Amniotic epithelial cell (primary cell): ENCODE results near the gene CLASRP.
A peak's percentile ranks its signal among the peaks of the same experiment; 100 is the strongest.

Experiments
- DNase-seq: peaks from one replicate; pipeline ENCODE4 v3.0.0-alpha.2; 2010; ENCODE audit warnings: low read depth

The CLASRP gene

DNA sequence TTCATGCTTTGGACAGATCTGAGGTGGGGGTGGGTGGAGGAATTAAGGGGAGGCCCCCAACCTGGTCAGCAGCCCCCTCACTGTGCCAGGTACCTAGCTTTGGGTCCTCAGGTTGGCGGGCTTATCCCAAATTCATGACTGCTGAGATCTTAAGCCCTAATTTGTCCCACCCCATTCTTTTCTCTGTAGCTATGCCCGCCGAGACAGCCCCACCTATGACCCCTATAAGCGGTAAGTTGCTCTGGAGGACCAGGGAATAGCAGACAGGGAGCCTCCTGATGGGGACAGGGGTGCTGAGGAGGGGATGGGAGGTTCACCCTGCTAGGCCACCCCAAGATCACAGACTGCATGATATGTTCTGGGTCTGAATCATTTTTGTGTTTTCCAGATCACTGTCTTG, 23.1 kb downstream of the CLASRP start:
- no peak for DNase-seq

DNA sequence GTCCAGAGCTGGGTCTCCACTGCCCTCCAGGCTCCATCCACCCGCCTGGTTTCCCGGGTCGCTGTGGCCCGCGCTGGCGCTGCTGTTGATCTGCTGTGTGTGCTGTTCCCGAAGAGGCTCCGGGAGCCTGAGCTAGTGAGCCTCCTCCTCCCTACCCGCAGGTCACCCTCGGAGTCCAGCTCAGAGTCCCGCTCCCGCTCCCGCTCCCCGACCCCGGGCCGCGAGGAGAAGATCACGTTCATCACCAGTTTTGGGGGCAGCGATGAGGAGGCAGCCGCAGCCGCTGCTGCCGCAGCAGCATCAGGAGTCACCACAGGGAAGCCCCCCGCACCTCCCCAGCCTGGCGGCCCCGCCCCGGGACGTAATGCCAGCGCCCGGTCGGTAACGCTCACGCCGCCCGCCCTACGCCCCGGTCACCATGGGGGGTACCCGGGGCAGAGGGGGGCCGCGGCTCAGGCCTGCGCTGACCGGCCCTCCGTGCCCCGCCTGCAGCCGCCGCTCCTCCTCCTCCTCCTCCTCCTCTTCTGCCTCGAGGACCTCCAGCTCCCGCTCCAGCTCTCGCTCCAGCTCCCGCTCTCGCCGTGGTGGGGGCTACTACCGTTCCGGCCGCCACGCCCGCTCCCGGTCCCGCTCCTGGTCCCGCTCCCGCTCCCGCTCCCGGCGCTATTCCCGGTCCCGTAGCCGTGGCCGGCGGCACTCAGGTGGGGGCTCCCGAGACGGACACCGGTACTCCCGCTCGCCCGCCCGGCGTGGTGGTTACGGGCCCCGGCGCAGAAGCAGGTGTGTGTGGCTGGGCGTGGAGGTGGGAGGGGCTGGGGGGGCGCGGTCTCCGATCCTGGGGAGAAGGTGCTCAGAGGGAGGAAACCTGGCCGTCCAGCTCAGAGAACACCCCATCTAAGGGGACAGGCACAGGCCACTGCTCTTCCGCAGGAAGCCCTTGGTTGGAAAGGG, 25.3 kb downstream of the CLASRP start:
- no peak for DNase-seq

DNA sequence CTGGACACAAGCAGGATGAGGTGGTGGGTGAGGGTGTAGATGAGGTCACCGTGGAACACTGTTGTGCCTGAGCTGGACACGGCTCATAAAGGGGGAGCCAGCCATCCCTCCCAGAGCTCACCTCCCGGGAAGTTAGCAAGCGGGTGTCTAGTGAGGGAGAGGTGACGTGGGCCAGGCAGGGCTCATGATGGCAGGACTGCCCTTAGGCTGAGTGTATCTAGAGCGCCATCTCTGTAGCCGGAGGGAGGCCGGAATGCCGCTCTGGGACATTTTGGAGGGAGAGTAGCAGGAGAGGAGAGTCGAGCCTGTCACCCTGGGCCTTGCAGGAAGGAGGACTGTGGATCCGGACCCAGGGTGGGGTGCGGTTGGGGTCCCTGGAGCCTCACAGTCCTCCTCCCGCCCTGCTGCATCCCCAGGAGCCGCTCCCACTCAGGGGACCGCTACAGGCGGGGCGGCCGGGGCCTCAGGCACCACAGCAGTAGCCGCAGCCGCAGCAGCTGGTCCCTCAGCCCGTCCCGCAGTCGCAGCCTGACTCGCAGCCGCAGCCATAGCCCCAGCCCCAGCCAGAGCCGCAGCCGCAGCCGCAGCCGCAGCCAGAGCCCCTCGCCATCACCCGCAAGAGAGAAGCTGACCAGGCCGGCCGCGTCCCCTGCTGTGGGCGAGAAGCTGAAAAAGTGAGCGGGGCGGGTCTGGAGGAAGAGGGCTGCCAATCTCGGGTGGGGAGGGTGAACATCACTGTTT, 28.2 kb downstream of the CLASRP start:
- no peak for DNase-seq

DNA sequence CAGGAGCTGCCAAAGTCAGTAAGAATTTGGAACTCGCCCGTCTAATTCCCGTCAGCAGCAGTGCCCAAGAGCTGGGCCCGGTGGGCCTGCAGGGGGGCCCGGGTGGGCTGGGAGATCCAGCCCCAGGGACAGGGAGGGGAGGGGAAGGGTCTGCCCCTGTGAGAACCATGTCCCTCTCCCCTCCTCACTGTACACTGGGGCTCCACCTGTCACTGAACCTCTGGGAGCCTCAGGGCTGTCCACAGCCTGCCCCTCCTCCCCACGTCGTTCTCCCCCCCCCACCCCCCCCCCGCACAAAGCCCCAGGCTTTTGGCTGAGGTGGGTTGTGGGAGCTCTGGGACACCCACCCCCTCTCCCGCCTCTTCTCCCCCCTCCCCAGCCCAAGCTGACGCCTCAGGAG, 29.2 kb downstream of the CLASRP start:
- DNase-seq, result no peak

DNA sequence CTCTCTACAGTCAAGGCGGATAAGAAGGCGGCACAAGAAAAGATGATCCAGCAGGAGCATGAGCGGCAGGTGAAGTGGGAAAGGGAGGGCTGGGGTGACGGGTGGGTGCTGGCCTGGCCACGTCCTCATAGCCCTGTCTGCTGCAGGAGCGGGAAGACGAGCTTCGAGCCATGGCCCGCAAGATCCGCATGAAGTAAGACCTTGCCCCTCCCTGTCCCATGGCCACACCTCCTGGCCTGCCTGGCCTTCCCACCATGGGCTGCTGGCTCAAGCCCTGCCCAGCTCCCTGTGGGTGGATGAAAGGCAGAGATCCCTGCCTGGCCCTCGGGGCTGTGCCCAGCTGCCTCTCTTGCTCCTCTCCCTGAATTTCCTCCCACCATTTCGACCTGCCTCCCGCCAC, 30.2 kb downstream of the CLASRP start:
- DNase-seq, result peak; percentile 65

DNA sequence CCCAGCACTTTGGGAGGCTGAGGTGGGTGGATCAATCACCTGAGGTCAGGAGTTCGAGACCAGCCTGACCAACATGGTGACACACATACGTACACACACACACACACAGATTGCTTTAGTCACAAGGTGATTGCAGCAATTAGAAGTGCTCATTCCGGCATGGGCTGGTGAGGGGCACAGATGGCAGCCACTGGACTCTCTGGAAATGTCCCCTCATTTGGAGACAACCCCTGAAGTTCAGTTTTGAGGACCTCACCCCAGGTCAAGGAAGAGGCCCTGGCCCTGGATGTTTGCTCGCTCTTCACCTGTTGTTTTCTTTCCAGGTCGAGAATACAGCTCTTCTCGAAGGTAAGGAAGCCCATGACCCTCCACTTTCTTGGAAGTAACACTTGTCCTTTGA, 31.4 kb downstream of the CLASRP start:
- no peak for DNase-seq

DNA sequence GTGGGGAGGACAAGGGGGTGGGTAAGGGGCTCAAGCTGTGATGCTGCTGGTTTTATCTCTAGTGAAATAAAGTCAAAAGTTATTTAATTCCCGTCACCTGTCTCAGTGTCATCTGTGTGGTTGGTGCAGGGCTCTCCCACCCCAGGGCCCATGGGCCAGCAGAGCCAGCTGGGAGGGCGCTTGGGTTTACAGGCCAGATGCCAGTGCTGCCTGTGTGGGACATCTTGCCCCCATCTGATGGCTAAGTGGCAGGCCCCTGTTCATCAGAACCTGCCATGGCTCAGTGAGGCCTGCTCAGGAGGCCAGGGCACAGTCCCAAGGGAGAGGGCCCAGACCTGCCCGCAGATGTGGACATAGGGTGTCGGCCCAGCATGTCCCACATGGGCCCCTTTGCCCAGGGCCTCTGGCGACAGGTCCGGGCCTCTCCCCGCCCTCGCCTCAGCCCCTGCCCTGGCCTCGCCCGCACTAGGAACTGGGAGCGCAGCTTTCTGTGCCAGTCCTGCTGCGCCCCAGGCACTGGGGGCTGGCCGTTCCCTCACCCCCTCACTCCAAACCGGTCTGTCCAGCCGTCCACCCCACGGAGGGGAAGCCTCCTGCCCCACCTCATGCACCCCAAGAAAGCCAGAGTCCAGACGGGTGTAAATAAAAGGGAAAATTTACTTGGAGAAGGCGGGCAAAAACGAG, 32.2 kb downstream of the CLASRP start:
- no peak for DNase-seq

DNA sequence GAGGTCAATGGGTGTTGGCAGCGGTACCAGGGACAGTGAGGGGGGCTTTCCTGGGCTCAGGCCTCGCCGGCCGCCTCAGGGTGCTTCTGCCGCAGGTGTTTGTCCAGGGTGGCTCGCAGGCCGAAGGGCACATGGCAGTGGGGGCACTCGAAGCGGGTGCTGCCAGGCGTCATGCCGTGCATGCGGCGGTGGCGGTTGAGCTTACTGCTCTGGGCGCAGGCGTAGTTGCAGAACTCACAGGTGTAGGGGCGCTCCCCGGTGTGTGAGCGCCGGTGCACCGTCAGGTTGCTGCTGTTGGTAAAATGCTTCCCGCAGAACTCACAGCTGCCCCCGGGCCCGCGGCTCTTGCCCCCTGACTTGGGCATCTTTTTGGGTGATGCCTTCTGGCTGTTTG, 32.7 kb downstream of the CLASRP start:
- no peak for DNase-seq

DNA sequence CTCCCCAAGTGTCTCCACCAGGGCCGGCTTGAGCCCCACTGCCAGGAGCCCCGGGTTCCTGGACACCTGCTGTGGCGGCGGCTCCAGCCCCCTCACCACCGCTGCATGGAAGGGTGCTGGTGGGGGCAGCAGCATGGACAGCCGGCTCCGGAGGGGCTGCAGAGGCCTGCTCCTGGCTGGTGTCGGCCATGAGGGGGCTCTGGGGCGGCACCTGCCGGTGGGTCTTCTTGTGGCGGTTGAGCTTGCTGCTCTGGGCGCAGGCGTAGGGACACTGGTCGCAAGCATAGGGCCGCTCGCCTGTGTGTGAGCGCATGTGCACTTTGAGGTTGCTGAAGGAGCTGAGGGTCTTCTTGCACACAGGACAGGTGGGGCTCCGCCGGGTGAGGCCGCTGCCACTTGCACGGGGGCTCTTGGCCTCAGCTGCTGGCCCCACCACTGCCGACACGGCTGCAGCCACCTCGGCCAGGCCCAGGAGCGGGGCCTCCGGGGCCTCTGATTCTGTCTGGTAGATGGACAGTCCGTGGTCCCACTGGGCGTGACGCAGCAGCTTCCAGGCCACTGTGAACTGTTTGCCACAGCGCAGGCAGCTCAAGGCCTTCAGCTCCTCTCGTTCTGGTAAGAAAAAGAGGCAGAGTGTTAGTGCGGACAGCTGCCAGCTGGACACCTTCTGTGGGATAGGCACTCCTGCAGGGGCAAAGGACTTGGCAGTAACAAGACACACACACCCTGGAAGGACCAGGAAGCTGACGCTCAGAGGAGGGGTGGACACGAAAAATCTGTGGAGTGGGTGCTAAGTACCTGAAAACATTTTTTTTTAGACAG, 33.3 kb downstream of the CLASRP start:
- no peak for DNase-seq

DNA sequence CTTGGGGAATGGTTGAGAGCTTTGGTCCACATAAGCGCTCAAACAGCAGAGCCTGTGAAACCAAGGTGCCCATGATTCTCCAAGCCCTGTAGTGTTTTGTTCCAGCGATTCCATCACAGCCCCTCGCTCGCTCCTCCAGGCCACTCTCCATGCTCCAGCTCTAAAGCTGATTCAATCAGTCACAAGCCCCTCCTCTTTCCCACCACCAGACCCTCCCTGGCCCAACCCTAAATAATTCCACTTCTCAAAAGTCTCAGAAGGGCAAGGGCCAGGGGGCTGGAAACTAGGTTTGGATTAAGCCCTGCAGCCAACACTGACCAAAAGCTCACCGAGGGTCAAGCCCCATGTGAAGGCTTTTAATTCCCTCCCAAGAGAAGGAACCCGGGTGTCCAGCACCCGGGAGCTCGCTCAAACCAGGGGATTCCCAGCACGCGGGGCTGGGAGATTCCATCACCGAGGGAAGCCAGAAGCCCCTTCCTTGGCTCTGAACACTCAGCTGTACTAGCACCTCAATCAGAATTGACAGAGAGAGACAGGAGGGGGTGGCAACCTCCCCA, 36.0 kb downstream of the CLASRP start:
- DNase-seq, result no peak

DNA sequence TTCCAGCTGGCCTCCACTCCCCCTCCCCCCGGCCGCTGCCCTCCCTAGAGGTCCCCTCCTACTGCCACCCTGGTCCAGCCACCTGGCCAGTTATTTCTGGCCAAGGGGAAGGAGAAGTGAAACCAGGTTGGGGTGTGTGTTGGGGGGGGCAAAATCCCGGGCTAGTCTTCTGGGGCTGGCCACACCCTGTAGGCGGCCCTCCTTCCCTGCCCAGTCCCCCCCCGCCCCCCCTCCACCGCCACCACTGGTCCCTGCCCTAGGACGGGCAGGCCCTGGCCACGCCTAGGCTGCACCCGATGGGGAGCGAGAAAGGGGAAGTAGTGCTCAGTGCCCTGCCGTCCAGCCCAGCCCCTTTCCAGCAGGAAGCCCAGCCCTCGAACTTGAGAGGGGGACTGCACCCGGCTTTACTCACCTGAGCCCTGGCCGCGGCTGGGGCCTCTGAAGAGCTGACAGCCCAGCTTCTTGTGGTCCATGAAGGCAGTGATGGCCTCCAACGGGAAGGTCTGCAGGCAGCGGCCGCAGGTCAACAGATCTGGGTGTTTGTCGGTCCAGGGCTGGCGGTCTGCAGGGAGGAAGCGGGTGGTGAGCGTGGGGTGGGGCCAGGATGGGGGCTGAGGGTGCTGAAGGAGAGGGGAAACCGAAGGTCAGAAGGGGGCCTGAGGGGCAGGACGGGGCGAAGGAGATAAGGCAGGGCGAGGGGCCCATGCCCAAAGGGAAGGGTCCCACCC, 36.6 kb downstream of the CLASRP start:
- DNase-seq, result peak; percentile 11

DNA sequence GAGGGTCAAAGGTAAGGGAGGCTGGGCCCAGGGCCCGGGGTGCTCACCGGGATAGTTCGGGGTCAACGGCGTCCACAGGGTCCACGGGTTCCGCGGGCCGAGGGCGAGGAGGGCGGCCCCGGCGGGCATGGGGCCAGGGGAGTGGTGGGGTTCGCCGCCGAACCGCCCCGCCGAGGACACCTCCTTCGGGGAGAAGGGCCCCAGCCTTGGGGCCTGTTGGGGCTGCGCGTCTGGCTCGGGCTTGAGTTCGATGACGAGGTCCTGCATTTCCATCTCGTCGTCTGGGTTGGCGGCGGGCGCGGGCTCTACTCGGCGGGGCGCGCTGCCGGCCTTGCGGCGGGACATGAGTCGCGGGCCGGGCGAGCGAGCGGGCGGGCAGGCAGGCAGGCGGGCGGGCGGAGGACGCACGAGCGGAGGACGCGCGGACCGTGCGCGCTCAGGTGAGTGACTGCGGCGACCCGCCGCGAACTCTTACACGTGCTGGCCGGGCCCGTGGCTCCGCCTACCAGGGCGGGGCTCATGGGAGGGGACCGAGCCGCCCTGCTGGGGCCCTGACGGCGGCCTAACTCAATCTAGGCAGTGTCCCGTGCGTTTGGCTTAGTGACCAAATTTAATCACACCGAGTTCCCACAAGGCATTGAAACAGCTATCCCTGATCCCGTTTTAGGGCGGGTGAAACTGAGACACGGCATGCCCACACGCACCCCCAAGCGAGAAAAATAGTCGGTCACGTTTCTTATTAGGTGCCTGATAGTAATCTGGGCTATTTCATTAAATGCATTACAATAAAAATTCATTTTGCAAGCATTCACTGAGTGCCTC, 37.4 kb downstream of the CLASRP start, which contains the start of gene ZNF296:
Gene ZNF296, minus strand, starts transcription at position 450 of the 822 bp plus-strand sequence. Its CDS starts 105 bp downstream, at position 345.
- no peak for DNase-seq

DNA sequence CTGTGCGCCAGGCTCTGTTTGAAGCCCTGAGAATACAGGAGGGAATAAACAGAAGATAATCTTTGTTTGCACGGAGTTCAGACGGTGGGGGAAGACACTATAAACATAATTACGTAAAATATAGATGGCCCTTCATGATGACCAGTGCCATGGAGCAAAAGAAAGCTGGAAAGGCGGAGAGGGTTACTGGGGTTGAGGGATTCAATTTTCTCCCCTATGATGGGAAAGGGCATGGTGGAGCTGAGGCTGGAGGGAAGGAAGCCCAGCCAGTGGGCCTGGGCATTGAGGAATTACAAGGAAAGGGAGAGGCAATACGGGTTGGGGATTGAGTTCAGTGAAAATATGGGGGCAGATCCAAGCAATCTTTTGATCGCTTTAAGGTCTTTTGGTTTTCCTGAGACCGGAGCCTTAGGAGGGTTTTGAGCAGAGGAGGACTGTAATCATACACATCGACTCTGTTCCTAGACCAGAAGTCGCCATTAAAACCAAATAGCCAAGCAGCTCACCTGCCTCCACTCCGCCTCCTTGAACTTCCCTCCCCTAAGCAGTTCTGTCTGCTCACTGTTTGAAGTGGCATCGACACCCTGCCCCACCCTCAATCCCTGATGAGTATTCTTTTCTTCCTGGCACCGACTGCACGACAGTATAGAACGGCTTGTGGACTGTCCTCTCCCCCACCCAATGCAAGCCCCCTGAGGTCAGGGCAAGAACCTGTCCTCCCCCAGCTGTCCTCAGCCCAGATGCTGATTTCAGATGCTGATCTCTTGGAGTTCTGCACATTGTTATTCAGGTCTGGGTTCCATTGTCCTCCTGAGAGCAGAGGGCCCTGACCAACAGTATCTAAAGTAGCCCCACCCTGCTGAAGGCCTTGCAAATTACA, 38.2 kb downstream of the CLASRP start:
- DNase-seq, result no peak

DNA sequence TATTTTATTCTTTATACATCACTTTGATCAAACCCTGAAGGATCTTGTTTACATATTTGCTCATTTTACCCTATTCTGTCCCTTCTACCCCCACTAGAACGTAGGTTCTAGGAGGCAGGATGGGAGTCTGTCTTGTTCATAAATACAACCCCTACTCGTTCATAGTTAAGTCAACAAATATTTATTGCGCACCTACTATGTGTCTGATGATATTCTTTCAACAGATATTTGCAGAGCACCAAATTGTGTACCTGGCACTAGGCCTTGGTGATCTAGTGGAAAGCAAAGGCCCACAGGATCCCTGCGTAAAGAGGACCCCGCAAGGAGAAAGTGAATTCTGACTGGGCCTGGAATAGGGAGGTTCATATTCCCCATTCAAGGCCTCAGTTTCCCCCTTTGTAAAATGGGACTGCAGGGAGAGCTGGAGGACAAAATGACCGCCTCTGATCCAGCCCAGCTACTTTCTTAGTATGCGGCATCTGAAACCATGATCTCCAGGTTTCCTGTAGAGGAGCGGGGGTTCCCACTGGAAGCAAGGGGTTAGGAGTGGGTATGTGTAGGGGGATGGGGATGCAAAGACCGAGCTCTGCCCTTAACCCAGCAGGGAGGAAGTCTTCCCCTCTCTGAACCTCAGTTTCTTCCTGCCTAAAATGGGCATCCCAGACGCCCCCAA, 39.7 kb downstream of the CLASRP start:
- DNase-seq, result no peak

DNA sequence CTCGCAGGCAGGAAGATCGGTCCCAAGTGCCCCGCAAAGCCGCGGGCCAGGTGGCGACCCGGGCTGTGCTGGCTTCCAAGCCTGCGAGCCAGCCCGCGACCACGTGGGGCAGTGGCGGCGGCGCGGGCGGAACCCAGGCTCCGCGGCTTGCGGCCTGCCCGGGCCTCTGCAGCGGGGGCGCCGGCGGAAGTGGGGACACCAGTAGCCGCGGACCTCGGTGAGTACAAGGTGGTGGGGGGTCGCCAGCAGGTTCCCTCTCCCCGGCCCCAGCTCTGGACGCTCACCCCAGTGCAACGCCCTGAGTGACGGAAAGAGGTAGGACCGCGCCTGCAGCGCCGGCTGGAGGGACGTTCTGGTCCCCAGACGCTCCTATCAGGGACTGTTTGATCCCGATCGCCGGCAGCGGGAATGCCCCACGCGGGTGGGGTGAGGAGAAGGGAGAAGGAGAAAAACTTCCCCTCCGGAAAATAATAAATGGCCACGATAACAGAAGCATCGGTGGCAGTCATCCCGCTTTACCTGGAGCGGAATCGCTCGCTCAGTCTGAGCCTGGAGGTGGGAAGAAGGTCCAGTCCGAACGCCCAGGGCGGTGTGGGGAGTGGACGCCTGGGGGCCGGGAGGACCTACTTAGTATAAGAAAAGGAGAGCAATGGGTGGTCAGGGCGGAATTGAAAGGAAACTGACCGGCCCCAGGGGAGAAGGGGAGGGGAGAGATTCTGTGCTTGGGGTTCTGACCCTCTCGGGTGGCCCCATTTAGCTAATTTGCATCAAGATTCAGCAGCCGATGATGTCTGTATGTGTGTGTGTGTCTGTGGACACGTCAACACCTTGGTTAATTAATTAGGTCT, 40.4 kb downstream of the CLASRP start, which contains the start of gene GEMIN7:
Gene GEMIN7, plus strand, starts transcription at position 198 of the 848 bp plus-strand sequence. CDS start 10,855 bp downstream, outside the sequence.
- peak; percentile 58 for DNase-seq

DNA sequence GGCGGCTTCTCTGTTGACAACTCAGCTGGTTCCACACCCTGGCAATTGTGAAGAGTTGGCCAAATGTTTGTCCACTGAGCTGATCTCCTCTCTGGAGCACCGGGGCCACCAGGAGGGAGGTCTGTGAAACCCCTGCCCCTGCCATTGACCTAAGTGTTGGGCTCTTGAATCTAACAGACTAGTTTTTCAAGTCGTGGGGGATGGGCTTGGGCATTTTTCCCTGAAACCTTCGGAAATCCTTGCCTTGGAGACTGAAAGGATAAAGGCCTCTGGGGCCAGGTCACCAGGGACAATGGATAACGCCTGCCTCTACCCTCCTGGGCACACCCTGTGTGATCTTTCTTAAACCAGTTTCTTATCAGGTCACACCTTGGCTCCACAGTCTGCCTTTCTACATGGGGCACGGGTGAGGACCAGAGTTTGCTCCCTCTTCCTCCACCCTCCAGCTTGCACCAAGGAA, 41.1 kb downstream of the CLASRP start:
- no peak for DNase-seq

DNA sequence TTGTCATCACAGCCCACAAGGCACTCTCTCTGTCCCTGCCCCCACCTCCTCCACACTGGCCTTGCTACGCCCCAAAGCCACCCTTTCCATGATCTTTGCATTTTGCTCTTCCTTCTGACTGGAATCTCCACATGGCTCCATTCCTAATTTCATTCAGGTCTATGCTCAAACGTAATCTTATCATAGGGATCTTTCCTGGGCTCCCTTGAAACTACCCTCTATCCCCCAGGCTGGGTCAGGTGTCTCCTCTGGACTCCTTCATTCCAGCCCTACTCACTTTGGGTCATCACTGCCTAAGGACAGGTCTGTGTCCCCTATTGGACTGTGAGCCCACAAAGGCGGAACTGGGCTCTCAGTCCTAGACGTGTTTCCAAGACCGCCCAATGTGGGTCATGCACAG, 43.3 kb downstream of the CLASRP start:
- DNase-seq, result no peak
